Stimulated activated CD8-positive, alpha-beta memory T cell treated with anti-CD3 and anti-CD28 coated beads, Interleukin-15, amount 100 ng/mL, for 48 hours (primary cell): ENCODE results near the gene ZCCHC14.

Experiments
- DNase-seq, 2 donors: peaks; one replicate each; pipeline ENCODE4 v3.0.0-alpha.2; 2020; ENCODE audit warnings: low read depth in 2 of 2

Gene ZCCHC14

DNA sequence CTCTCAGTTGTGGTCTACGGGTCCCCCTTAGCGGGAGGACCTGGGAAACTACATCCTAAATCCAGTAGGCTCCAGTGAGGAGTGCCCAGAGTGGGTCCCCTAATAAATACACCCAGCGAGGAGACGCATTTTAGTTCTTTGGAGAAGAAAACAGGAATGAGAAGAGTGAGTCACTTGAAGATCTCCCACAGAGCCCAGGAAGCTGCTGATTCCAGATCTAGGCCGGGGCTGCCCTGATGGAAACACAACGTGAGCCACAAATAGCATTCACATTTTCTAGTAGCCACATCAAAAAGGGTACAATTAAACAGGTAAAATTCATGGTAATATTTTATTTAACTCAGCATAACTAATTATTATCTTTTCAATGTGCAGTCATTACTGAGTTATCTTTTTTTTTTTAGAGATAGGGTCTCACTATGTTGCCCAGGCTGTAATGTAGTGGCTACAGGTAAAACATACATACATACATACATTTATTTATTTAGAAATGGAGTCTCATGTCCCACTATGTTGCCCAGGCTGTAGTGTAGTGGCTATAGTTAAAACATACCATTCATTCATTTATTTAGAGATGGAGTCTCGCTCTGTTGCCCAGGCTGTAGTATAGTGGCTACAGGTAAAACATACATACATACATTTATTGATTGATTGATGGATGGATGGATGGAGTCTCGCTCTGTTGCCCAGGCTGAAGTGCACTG is 130.8 kb downstream of the ZCCHC14 start:
- no peak for DNase-seq

- no peak for DNase-seq
Measured at GRCh38 chr16:87360862-87361610, 131.8 kb downstream of the ZCCHC14 start.

DNA sequence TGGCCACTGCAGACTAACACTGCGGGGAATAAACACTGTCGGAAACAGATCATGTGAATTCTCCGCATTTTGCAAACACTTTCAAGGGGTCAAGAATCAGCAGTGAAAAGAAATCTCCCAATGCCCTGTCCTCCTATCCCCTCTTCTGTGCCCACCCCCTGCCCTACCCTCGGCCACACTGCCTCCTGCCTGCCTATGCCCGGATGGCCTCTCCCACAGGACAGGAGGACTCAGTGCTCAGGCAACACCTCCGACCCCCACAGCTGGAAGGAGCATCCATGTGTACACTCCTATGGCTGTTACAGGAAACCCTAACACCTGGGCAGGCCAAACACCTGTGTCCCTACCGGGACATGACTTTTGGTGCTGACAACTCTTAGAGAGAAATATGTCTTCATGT is 133.7 kb downstream of the ZCCHC14 start:
- no peak for DNase-seq

DNA sequence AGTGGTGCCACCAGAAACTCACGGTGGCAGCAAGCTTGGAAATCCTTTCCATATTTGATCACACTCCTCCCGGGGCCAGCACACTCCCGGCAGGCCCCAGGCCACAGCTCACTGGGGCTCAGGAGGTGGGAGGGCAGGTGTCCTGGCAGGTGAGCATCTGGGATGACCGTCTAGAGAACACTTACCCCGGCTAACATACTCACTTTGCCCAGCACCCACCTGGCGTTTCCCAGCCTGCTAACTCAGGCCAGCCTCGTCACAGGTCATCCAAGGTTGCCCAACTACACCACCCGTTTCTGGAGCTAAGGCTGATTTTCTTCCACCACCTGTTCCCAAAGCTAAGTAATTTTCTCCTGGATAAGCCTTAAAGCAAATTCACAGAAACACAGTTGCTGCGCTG is 134.1 kb downstream of the ZCCHC14 start:
- no peak for DNase-seq

DNA sequence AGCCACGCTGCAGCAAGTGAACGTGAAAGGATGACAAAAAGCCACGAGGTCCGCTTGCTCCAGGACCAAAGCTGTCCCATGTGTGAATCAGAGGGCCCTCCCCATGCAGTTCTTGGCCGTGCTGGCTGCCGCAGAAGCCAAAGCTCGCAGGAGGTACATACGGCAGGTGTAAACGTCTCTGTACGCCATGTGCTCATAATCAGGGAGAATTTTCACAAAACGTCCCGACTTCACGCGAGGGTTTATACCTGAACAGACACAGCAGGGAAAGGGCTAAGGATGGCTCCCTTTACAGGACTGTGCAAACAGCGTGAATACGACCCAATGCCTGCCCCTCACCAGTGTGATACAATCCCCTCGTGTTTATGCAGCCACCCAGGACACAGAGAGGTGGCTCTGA is 134.6 kb downstream of the ZCCHC14 start:
- DNase-seq, result no peak

- DNase-seq, result no peak
Measured at GRCh38 chr16:87356491-87356853, 136.4 kb downstream of the ZCCHC14 start.
